Heart left ventricle (tissue), 16 donors: Measurements from ENCODE around the gene CC2D2A. TPM values are rescaled to one million over a fixed set of nuclear protein-coding genes. Genes with fewer than 3 reads are reported as not detected.

Experiments used
- ATAC-seq, 4 donors: fragments of 200-7000 bp; cut with Tn5 transposase; one replicate each; pipeline ENCODE4 v1.9.1; 2020 to 2022; ENCODE audit warnings: moderate library complexity in 4 of 4, mild to moderate bottlenecking in 3 of 4, moderate number of reproducible peaks in 1 of 4
- DNase-seq, 5 donors: peaks; one replicate each; pipeline ENCODE4 v3.0.0-alpha.2; 2020
- H3K27ac ChIP-seq, 12 donors: fragments of 200-600 bp; sonication (generic) in 4 of 12; one replicate each; pipeline versions ENCODE4 v1.5.0 to v1.8.0; 2016 to 2022; ENCODE audit warnings: mild to moderate bottlenecking in 2 of 12
- H3K27me3 ChIP-seq, 9 donors: fragments of 200-600 bp; sonication (generic) in 2 of 9; one replicate each; pipeline versions ENCODE4 v1.5.1 to v1.8.0; 2016 to 2022; ENCODE audit warnings: mild to moderate bottlenecking in 3 of 9
- H3K36me3 ChIP-seq, 9 donors: fragments of 200-600 bp; sonication (generic) in 2 of 9; one replicate each; pipeline versions ENCODE4 v1.5.0 to v1.8.0; 2018 to 2022; ENCODE audit warnings: mild to moderate bottlenecking in 2 of 9
- H3K4me1 ChIP-seq, 12 donors: fragments of 200-600 bp; sonication (generic) in 4 of 12; one replicate each; pipeline versions ENCODE4 v1.5.0 to v1.8.0; 2016 to 2022; ENCODE audit warnings: mild to moderate bottlenecking in 3 of 12
- H3K4me3 ChIP-seq, 12 donors: fragments of 200-600 bp; sonication (generic) in 4 of 12; one replicate each; pipeline versions ENCODE4 v1.5.0 to v1.8.0; 2017 to 2022; ENCODE audit warnings: mild to moderate bottlenecking in 9 of 12, moderate library complexity in 4 of 12
- H3K9me3 ChIP-seq, 12 donors: fragments of 200-600 bp; sonication (generic) in 4 of 12; one replicate each; pipeline versions ENCODE4 v1.5.0 to v1.8.0; 2016 to 2022; ENCODE audit warnings: mild to moderate bottlenecking in 1 of 12
- POLR2A ChIP-seq, 2 donors: fragments of 450-650 bp; IDR thresholded peaks; one replicate each; pipeline ENCODE4 v1.6.1; 2017; ENCODE audit warnings: antibody characterized with exemption in 2 of 2, mild to moderate bottlenecking in 2 of 2, moderate library complexity in 2 of 2
- WGBS, 4 donors: extraction: QIAGEN DNeasy Blood & Tissue Kit in 2 of 4; methylation state at CpG; one replicate each; pipeline versions ENCODE4 v1.1.5 to v1.1.7; 2013 to 2018; 5-methylcytosine and 5-hydroxymethylcytosine counted together
- intact Hi-C, 10 donors: fragments of 100-400 bp; cut with DNase I; formaldehyde crosslinking; loops; one replicate each; pipeline versions ENCODE4 v1.11.1 to v1.14.2; 2022
- polyA plus RNA-seq, 2 donors: library from polyadenylated mRNA; stranded (reverse); fragments of 200-250 nt; gene quantifications; one replicate each; pipeline ENCODE4 v1.2.3, GENCODE V29; 2013
- total RNA-seq, 9 donors: library from RNA; depleted of rRNA in 2 of 9; stranded (reverse); fragments of >200 nt in 2 of 9; fragmentation: NEBNext Ultra II Directional in 3 of 9; extraction: Animal tissue kit (Norgen Biotek cat#: 25700) in 3 of 9; gene quantifications; one replicate each; pipeline versions ENCODE4 v1.1.0 to v1.2.4, GENCODE V29; 2016 to 2023
- TF ChIP-seq, protein P1 (sequence below), 12 donors: fragments of 200-600 bp; sonication (generic) in 4 of 12; IDR thresholded peaks; one replicate each; pipeline versions ENCODE4 v1.5.0 to v1.8.0; 2018 to 2022; ENCODE audit warnings: antibody characterized with exemption in 12 of 12, mild to moderate bottlenecking in 5 of 12
- donor health status: ischemic (EF 13 %, LVEDD 7.1; RV severe dilation, severe dysfunction).
- donor health status: healthy with polysubstance abuse.
- donor health status: DM: no; HTN: yes; CAD: no.
- donor health status: DM: no; HTN: no; CAD: no.
- donor health status: ischemic (EF 25% LVEDD 6.9; RV normal size, moderate dysfunction).
- donor health status: ischemic (EF 25% LVEDD 5.7; RV mildly dilated, moderate dysfunction).
- donor health status: healthy.
- donor health status: DM: yes; HTN: yes; CAD: no.
- donor health status: ischemic (EF 35%, LVEDD 5.7; RV mildly dilated, moderate dysfunction).
- donor health status: nonischemic (EF 11% LVEDD 7.7; RV severe dilation, severe dysfunction).
- donor health status: DM: yes; HTN: yes; CAD: no.
- donor health status: PGD.
- donor health status: ischemic (EF 29% LVEDD 5.4; RV normal size, mild dysfunction).
- donor health status: nonischemic (EF 23%, LVEDD 6.1; RV moderate dilation, normal function).

Gene CC2D2A
- total and polyA plus RNA-seq, 11 donors = 3.1 to 14.4 (median 8.4) TPM

DNA sequence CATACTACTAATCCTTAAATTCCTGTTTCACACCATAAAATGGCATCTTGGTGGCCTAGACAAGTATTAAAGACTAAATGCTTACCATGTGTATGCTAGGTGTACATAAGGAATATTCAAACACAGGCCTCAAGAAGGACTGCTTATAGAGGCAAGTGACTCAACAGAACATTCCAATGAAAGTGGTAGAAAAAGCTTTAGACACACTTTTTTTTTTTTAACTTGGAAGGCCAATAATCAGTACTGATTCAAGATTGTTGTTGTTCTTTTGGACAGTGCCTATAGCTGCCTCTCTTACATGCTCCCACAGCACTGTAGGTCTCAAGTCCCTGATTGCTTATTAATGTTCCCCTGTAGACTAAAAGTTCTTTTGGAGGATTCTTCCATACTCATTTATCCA lies 107.8 kb downstream of the CC2D2A start:
- no peak for DNase-seq
- Histone ChIP-seq H3K4me3 (no peak overlapping the region), H3K27me3 (no peaks in the 10 kb centered on the region), H3K9me3 (no peaks in the 10 kb centered on the region), H3K4me1 (peaks cover 0 to 6% (median 0%) of the 10 kb centered on the region in 12 donors), H3K36me3 (peaks cover 0 to 67% (median 0%) of the 10 kb centered on the region in 9 donors), H3K27ac (no peak overlapping the region)
- intact Hi-C loops = no loop called here
- TF ChIP-seq, protein P1, sequence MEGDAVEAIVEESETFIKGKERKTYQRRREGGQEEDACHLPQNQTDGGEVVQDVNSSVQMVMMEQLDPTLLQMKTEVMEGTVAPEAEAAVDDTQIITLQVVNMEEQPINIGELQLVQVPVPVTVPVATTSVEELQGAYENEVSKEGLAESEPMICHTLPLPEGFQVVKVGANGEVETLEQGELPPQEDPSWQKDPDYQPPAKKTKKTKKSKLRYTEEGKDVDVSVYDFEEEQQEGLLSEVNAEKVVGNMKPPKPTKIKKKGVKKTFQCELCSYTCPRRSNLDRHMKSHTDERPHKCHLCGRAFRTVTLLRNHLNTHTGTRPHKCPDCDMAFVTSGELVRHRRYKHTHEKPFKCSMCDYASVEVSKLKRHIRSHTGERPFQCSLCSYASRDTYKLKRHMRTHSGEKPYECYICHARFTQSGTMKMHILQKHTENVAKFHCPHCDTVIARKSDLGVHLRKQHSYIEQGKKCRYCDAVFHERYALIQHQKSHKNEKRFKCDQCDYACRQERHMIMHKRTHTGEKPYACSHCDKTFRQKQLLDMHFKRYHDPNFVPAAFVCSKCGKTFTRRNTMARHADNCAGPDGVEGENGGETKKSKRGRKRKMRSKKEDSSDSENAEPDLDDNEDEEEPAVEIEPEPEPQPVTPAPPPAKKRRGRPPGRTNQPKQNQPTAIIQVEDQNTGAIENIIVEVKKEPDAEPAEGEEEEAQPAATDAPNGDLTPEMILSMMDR (IDR thresholded peaks at IDR 0.05) = no peak
- TF ChIP-seq POLR2A (IDR thresholded peaks at IDR 0.05) = no peak
- ATAC-seq = no peak

GRCh38 chr4:15584785-15585184 lies 115.1 kb downstream of the CC2D2A start:
- ATAC-seq = no peak
- intact Hi-C loops = no loop called here
- 93 to 99% (median 96%) methylated on average over 1 of the region's 1 CpG for WGBS, 4 donors

GRCh38 chr4:15585331-15585730 lies 115.6 kb downstream of the CC2D2A start:
- WGBS, 4 donors = 94 to 99% (median 99%) methylated on average over 2 of the region's 2 CpGs
- no peaks in the 10 kb centered on the region for H3K27me3 ChIP-seq
- H3K9me3 ChIP-seq = no peaks in the 10 kb centered on the region
- H3K36me3 ChIP-seq = peaks cover 0 to 50% (median 2%) of the 10 kb centered on the region in 9 donors
- TF ChIP-seq, protein P1 (IDR thresholded peaks at IDR 0.05) = no peak
- TF ChIP-seq POLR2A (IDR thresholded peaks at IDR 0.05) = no peak
- H3K4me3 ChIP-seq = no peak overlapping the region
- H3K27ac ChIP-seq = no peak overlapping the region
- DNase-seq (no peak), ATAC-seq (no peak)
- intact Hi-C loops = no loop called here
- H3K4me1 ChIP-seq = peaks cover 0 to 11% (median 0%) of the 10 kb centered on the region in 12 donors

More at GRCh38 chr4:15584785-15585184, 115.1 kb downstream of the CC2D2A start:
- H3K36me3 ChIP-seq = peaks cover 0 to 50% (median 6%) of the 10 kb centered on the region in 9 donors
- H3K27ac ChIP-seq = no peak overlapping the region
- DNase-seq = no peak
- no peaks in the 10 kb centered on the region for H3K27me3 ChIP-seq
- no peak overlapping the region for H3K4me3 ChIP-seq
- H3K4me1 ChIP-seq = peaks cover 0 to 11% (median 0%) of the 10 kb centered on the region in 12 donors
- no peaks in the 10 kb centered on the region for H3K9me3 ChIP-seq
- TF ChIP-seq POLR2A (IDR thresholded peaks at IDR 0.05) = no peak
- TF ChIP-seq, protein P1 (IDR thresholded peaks at IDR 0.05) = no peak

DNA sequence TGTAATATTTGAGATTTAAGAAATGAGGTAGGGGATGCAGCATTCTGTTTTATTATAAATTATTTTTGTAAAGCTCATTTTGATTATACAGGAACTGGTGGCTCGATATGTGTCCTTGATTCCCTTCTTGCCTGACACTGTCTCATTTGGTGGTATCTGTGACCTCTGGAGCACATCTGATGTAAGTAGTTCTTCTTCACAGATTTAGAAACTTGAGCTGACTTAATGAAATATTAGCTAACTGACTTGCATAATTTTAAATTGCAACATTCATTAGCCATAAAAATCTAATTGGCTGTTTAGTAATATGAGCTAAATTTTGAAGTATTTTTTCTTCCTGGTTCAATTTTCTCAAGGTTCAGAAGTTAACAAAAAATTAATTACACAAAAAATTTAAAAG lies 116.4 kb downstream of the CC2D2A start:
- no peak overlapping the region for H3K4me3 ChIP-seq
- no peak for TF ChIP-seq POLR2A (IDR thresholded peaks at IDR 0.05)
- TF ChIP-seq, protein P1 (IDR thresholded peaks at IDR 0.05) = no peak
- H3K36me3 ChIP-seq = peaks cover 0 to 43% (median 6%) of the 10 kb centered on the region in 9 donors
- 90 to 96% (median 94%) methylated on average over 1 of the region's 1 CpG for WGBS, 4 donors
- H3K9me3 ChIP-seq = no peaks in the 10 kb centered on the region
- peaks cover 0 to 11% (median 0%) of the 10 kb centered on the region in 12 donors for H3K4me1 ChIP-seq
- DNase-seq (no peak), ATAC-seq (no peak)
- H3K27me3 ChIP-seq = no peaks in the 10 kb centered on the region
- intact Hi-C loops = no loop called here
- H3K27ac ChIP-seq = no peak overlapping the region
